WERI-Rb-1 (cell line): ENCODE results near the gene ZNF260.
"Not testable (repeated sequence)": the region's sequence is repeated elsewhere in the genome, so short reads cannot be mapped to it uniquely, and the experiment has no call there.

ENCODE experiments used
- DNase-seq: peaks from one replicate; pipeline ENCODE4 v3.0.0-alpha.2; 2020
- H3K27ac ChIP-seq: fragments of 250-450 bp; sonication (Bioruptor Pico); 2 replicates; pipeline ENCODE4 v1.5.1; 2020; ENCODE audit warnings: mild to moderate bottlenecking, moderate library complexity
- H3K27me3 ChIP-seq: fragments of 250-450 bp; sonication (Bioruptor Pico); 2 replicates; pipeline ENCODE4 v1.5.1; 2021; ENCODE audit warnings: mild to moderate bottlenecking, low read depth, moderate library complexity; ENCODE audit not compliant: insufficient read depth, severe bottlenecking
- H3K36me3 ChIP-seq: fragments of 250-450 bp; sonication (Bioruptor Pico); 2 replicates; pipeline ENCODE4 v1.5.1; 2020; ENCODE audit warnings: mild to moderate bottlenecking, moderate library complexity
- H3K4me3 ChIP-seq: 2 replicates; pipeline ENCODE4 v1.5.1; 2011; ENCODE audit warnings: low read depth, mild to moderate bottlenecking, control low read depth, low read length
- H3K9me3 ChIP-seq: fragments of 250-450 bp; sonication (Bioruptor Pico); 2 replicates; pipeline ENCODE4 v1.5.1; 2021; ENCODE audit warnings: mild to moderate bottlenecking, moderate library complexity; ENCODE audit not compliant: severe bottlenecking
- CTCF ChIP-seq: IDR thresholded peaks from 2 replicates; pipeline ENCODE4 v1.5.1; 2011; ENCODE audit warnings: low read depth, mild to moderate bottlenecking, control low read depth, inconsistent platforms, low read length

The ZNF260 gene

GRCh38 chr19:36501973-36502372 lies 26.1 kb downstream of the ZNF260 start:
- TF ChIP-seq CTCF = no peak
- Histone ChIP-seq H3K27me3 (no peaks in the 10 kb centered on the region), H3K36me3 (no peaks in the 10 kb centered on the region), H3K4me3 (no peak overlapping the region), H3K9me3 (peaks cover 4% of the 10 kb centered on the region), H3K27ac (no peak overlapping the region)
- DNase-seq = no peak

GRCh38 chr19:36497001-36497400 lies 31.1 kb downstream of the ZNF260 start:
- no peaks in the 10 kb centered on the region for H3K36me3 ChIP-seq
- TF ChIP-seq CTCF = no peak
- H3K4me3 ChIP-seq = no peak overlapping the region
- DNase-seq = no peak
- H3K9me3 ChIP-seq = peaks cover 8% of the 10 kb centered on the region
- no peak overlapping the region for H3K27ac ChIP-seq
- no peaks in the 10 kb centered on the region for H3K27me3 ChIP-seq

- peak; percentile 80 for TF ChIP-seq CTCF
- H3K4me3 ChIP-seq, H3K9me3 ChIP-seq, H3K27ac ChIP-seq, H3K36me3 ChIP-seq, H3K27me3 ChIP-seq: not testable (repeated sequence)
- peak; percentile 79 for DNase-seq
These were observed 35.2 kb downstream of the ZNF260 start for GRCh38 chr19:36492689-36493453.

DNA sequence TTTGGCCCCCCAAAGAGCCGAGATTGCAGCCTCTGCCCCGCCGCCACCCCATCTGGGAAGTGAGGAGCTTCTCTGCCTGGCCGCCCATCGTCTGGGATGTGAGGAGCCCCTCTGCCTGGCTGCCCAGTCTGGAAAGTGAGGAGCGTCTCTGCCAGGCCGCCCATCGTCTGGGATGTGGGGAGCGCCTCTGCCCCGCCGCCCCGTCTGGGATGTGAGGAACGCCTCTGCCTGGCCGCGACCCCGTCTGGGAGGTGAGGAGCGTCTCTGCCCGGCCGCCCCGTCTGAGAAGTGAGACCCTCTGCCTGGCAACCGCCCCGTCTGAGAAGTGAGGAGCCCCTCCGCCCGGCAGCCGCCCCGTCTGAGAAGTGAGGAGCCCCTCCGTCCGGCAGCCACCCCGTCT lies 37.2 kb downstream of the ZNF260 start:
- H3K9me3 ChIP-seq, H3K4me3 ChIP-seq, H3K36me3 ChIP-seq, H3K27ac ChIP-seq, DNase-seq, H3K27me3 ChIP-seq: not testable (repeated sequence)

DNA sequence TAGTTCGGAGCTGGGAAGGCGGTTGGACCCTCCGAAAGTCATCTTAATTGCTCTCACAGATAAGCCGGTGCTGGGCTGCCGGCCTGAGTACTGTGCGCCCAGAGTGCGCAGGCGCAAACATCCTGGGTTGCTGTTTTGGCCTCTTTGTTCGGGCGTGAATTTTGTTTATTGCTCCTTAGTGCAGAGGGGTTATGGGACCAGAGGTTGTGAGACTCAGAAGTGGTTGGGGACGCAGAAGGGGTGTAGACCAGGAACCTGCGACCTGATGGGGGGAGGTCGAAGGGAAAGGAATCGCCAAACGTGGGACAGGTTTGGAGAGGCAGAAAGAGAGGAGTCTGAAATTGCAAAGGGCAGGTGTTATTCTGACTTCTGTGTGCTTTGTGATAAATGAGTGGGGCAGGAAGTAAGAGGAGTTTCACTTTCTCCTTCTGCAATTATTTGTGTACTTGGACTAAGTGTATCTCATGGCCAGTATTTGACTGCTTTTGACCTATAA lies 38.1 kb downstream of the ZNF260 start:
- Histone ChIP-seq H3K27ac (peak overlapping the region; percentile 99), H3K36me3 (no peaks in the 10 kb centered on the region), H3K4me3 (peak overlapping the region; percentile 75), H3K27me3 (no peaks in the 10 kb centered on the region), H3K9me3 (peaks cover 4% of the 10 kb centered on the region)
- peak; percentile 93 for DNase-seq
- TF ChIP-seq CTCF = no peak

DNA sequence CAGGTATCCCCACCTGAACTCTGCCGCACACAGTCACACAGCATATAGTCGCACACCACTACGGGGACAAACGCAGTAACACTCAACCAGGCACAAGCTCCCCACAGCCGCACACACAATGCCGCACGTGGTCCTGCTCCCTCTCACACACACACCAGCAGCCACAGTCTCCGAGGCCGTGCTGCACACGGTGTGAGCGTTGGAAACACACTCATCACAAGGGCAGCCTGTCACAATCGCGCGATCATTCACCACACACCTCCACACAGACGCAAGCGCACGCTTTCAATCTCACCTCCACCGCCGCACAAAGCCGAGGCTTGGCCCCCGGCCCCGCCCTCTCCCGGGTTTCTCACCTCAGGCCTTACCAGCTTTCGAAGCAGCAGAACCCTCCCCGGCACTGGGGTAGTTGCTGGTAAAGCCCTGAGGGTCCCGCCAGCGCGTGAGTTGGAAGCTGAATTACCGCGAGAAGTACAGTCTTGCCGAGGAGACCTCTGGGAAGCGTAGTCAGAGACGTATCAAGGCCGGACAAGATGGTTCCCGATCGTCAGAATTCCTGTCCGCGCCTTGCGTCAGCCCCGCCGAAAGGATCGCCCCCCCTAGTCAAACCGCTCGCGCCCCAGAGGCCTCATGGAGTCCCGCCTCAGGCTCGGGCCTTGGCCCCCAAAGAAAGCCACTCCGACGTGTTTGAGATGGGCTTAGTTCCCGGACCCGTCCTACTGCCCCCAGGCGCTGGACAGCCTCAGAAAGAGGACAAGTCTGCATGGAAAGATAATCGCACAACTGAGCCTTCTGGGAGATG lies 38.8 kb downstream of the ZNF260 start, which contains the start of gene ZNF566:
Gene ZNF566 (minus strand): TSS at position 444 of the 802 bp plus-strand sequence. CDS start 13,004 bp downstream, outside the sequence.
- no peaks in the 10 kb centered on the region for H3K36me3 ChIP-seq
- no peaks in the 10 kb centered on the region for H3K27me3 ChIP-seq
- 0 out of 2 replicates have a peak, but pooled peaks have one; percentile 14 for TF ChIP-seq CTCF
- H3K27ac ChIP-seq = peak within 1 kb of the TSS; percentile 99
- peaks cover 4% of the 10 kb centered on the region for H3K9me3 ChIP-seq
- DNase-seq = peak; percentile 98
- peak within 1 kb of the TSS; percentile 75 for H3K4me3 ChIP-seq
